Kidney tubule cell (primary cell): ENCODE data around the gene CLEC18C.
"Not testable (repeated sequence)": the region's sequence is repeated elsewhere in the genome, so short reads cannot be mapped to it uniquely, and the experiment has no call there.

Source experiments
- DNase-seq: peaks from one replicate; pipeline ENCODE4 v3.0.0-alpha.2; 2018; ENCODE audit warnings: low spot score

Gene CLEC18C

DNA sequence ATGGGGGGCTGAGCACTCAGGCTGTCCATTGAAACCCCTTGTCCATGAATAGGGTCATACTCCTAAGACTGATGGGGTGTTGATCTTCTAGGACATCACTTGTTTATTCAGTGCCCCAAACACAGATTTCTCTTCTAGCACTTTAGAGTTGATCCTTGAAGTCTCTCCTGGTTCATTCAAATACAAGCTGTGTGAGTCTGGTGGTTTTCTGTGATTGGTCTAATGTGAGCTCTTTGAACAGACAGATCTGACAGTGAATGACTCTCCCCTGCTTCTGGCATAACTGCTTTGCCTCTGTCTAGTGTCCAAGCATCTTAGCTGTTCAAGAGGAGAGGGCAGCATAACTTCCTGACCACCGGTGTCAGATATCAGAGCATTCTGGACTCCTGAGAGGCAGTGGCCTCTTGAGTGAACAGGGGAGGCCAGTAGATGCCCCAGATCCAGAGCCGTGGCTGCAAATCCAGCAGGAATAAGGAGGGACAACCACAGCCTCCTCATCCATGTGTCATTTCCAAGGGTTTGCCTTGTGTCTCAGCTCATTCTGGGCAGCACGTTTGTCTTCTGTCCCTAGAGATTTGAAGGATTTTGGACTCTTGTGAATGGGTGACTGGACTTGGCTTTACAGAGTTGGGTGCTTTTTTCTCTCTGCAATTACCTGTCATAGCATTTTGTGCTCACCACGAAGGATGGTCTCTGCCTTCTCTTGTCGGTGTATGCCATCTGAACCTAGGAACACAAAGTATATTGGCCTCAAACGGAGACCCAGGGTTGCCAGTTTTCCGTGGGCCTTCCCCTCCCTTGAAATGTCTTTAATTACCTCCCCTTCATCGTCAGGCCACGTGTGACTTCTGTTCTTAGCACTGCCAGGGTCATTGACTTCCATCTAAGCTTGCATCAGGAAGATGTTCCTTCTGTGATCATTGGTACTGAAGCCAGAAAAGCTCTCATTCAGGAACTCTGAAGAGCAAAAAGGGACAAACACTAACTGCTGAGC, 13.9 kb upstream of the CLEC18C start:
- no peak for DNase-seq

DNA sequence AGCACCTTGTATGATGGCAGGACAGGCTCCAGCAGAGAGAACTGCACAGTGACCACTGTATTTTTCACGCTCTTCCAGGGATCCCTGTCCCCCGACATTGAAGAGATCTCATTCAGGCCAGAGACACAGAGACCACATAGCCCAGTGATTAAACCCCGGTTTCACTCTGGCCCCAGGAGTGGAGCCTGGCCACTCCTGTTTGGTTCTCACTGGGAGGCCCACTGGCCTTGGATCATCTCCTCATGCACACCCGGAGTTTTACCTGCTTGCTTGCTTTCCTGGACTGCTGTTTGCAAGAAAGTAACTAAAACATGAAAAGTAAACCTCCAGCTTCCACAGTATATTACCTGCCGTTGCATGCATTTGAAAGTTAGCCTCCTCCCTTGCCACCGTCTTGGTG, 13.2 kb upstream of the CLEC18C start:
- no peak for DNase-seq

DNA sequence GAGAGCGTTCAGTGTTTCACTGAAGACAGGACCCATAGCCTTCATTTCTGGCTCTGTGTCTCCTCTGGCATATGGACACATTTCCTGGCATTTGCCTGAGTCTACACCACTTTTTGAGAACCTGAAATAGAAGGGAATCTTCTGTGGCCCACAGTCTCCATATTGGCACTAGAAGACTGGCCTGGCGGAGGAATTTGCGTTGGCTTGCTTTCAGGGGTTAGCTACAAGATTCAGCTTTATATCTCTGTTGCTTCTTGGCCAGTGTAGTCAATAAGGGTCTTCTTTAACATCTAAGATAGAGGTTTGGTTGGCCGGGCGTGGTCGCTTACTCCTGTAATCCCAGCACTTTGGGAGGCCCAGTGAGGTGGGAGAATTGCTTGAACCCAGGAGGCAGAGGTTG, 12.8 kb upstream of the CLEC18C start:
- peak; percentile 1 for DNase-seq

GRCh38 chr16:70161350-70161749, 12.2 kb upstream of the CLEC18C start:
- DNase-seq: peak; percentile 1

DNA sequence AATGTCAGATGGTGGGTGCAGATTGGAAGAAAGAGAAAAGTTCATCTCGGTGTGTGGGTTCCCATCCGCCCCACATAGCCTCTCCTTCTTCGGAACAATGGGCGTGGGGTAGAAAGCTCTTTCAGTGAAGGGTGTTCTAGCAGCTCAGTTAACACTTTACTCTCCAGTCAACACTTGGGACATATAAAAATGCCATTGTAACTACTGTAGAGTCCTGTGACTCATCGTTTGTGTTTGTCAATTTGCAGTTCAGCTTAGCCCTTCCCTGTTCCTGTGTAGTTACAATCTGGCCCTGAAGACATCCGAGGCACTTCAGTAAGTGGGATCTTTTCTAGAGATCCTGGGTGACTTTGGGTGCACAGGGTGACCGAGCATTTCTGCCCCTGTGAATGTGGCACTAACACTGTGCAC, 11.5 kb upstream of the CLEC18C start:
- peak; percentile 72 for DNase-seq

GRCh38 chr16:70163596-70163995, 10.0 kb upstream of the CLEC18C start:
- no peak for DNase-seq

GRCh38 chr16:70166688-70167087, 6.9 kb upstream of the CLEC18C start:
- not testable (repeated sequence) for DNase-seq

GRCh38 chr16:70173916-70174315, 329 bp downstream of the CLEC18C start:
- not testable (repeated sequence) for DNase-seq

DNA sequence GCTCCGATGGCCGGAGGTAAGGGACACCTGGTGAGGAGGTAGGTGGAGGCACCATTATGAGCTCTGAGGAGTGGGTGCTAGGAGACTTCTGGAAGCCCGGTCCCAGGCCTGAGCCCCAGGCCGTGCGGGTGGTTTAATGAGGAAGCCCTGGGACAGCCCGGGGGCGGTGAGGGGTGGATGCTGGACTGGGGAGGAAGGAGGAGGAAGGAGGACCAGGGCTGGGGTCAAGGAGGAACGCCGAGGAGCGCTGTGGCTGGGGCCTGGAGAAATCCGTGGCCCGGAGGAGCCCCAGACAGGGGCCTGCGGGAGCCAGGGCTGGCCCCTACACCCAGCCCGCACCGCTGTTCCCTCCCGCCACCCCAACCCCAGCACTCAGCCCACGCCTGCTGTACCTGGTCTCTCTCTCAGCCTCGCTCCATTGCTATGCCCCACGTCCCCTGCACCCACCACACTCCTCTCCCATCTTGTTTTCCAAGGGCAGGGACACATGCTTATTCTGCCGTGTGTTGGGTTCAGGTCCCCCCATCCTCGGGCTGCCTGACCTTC, 873 bp downstream of the CLEC18C start:
- DNase-seq: not testable (repeated sequence)

- DNase-seq: not testable (repeated sequence)
Observed at GRCh38 chr16:70187858-70188607, 14.4 kb downstream of the CLEC18C start.

DNA sequence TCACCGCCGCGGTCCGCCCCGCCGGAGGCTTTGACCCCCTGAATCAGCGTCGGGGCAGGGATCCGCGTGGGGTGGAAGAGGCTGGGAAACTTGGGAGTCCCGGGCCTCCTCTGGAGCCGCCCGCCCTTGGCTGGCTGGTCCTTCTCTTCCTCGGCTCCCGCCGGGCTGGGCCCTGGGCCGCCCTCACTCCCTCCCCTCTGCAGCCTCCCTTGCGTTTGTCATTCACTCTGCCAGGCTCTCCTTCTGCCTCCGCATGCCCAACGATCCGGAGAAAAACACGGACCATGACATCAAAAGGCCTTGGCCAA, 15.0 kb downstream of the CLEC18C start:
- DNase-seq: not testable (repeated sequence)

- DNase-seq: not testable (repeated sequence)
Observed at GRCh38 chr16:70190574-70190973, 17.0 kb downstream of the CLEC18C start.

- DNase-seq: not testable (repeated sequence)
Observed at GRCh38 chr16:70196683-70197300, 23.2 kb downstream of the CLEC18C start.

GRCh38 chr16:70197611-70198010, 24.0 kb downstream of the CLEC18C start:
- not testable (repeated sequence) for DNase-seq

DNA sequence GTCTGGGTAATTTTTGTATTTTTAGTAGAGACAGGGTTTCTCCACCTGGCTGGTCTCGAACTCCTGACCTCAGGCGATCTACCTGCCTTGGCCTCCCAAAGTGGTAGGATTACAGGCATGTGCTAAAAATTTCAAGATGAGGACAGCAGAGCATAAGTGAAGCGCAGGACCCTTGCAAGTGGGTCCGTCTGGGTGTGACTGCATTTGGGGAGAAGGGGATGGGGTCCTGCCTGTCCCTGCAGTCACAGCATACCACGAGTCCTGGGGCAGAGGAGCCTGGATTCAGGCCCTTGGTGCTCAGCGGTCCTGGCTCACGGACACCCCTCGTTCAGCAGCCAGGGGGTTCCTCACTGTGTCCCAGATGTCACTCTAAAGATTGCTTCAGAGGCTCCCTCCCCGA, 24.6 kb downstream of the CLEC18C start:
- DNase-seq: not testable (repeated sequence)

DNA sequence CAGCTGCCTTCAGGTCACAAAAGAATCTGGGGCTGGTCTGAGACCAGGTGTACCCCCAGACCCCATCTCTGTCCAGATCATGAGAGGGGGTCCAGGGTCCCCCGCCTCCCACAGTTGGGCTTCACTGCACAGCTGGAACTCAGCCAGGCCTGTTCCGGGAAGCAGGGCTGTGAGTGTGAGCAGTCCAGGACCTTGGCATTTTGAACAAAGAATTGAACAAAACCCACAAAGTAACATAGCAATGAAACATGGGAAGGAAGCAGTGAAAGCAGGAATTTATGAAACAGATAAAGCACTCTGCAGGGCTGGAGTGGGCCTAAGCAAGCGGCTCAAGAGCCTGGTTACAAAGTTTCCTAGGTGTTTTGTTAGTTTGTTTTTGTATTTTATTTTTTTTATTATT, 25.1 kb downstream of the CLEC18C start:
- peak; percentile 8 for DNase-seq

DNA sequence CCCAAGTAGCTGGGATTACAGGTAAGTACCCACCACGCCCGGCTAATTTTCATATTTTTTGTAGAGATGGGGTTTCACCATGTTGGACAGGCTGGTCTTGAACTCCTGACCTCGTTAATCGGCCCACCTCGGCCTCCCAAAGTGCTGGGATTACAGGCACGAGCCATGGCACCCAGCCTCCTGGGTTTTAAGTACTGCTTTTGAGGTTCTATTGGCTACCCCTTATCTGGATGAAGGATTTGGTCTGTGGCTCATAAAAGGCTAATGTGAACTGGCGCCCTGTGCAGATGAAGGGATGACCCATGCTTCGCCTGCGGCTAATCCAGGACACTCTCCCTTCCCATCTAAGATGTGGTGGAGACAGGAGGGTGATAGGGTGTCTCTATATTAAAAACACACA, 25.6 kb downstream of the CLEC18C start:
- DNase-seq: not testable (repeated sequence)

GRCh38 chr16:70200063-70200462, 26.5 kb downstream of the CLEC18C start:
- DNase-seq: not testable (repeated sequence)

DNA sequence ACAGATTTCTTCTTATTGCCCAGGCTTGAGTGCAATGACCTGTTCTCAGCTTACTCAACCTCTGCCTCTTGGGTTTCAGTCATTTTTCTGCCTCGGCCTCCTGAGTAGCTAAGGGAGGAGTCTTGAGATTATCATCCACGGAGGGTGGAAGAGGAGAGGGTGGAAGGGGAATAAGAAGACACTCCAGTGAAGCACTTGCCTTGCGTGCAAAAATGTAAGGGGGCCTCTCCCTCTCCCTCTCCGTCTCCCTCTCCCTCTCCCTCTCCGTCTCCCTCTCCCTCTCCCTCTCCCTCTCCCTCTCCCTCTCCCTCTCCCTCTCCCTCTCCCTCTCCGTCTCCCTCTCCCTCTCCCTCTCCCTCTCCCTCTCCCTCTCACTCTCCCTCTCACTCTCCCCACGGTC, 29.9 kb downstream of the CLEC18C start:
- not testable (repeated sequence) for DNase-seq

DNA sequence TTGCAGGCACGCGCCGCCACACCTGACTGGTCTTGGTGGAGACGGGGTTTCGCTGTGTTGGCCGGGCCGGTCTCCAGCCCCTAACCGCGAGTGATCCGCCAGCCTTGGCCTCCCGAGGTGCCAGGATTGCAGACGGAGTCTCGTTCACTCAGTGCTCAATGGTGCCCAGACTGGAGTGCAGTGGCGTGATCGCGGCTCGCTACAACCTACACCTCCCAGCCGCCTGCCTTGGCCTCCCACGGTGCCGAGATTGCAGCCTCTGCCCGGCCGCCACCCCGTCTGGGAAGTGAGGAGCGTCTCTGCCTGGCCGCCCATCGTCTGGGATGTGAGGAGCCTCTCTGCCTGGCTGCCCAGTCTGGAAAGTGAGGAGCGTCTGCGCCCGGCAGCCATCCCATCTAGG, 30.4 kb downstream of the CLEC18C start:
- DNase-seq: not testable (repeated sequence)

DNA sequence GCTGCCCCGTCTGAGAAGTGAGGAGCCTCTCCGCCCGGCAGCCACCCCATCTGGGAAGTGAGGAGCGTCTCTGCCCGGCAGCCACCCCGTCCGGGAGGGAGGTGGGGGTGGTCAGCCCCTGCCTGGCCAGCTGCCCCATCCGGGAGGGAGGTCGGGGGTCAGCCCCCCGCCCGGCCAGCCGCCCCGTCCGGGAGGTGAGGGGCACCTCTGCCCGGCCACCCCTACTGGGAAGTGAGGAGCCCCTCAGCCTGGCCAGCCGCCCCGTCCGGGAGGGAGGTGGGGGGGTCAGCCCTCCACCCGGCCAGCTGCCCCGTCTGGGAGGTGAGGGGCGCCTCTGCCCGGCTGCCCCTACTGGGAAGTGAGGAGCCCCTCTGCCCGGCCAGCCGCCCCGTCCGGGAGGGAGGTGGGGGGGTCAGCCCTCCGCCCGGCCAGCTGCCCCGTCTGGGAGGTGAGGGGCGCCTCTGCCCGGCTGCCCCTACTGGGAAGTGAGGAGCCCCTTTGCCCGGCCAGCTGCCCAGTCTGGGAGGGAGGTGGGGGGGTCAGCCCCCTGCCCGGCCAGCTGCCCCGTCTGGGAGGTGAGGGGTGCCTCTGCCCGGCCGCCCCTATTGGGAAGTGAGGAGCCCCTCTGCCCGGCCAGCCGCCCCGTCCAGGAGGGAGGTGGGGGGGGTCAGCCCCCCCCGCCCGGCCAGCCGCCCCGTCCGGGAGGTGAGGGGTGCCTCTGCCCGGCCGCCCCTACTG, 31.2 kb downstream of the CLEC18C start:
- not testable (repeated sequence) for DNase-seq
